ENCODE data around the gene APIP. TPM values are rescaled to one million over a fixed set of nuclear protein-coding genes. Genes with fewer than 3 reads are reported as not detected.

APIP gene
- total RNA-seq, 1 donor from 2014 or later, result 14.7 TPM

DNA sequence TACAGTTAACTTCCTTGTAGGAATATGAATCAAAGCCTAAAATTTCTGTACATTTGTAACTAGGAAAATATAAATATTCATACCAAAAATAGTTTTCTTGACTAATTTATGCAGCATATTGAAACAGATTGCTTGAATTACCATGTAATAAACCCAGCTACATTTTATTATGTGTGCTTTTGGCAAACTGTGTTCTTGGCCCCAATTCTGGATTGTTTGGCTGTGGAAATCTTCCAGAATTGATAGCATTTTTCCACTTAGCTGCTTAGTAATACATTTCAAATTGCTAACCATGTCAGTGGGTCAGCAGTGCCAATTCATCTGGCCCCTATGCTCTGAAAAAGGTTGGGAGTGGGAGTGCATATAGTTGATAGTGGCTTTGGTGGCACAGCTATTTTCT, 32.5 kb upstream of the APIP start:
- peaks cover 9% of the 10 kb centered on the region for H3K4me1 ChIP-seq
- H3K27ac ChIP-seq, result no peak overlapping the region
- no peak for TF ChIP-seq POLR2A (IDR thresholded peaks at IDR 0.05)
- no peak for TF ChIP-seq POLR2AphosphoS5 (IDR thresholded peaks at IDR 0.05; ENCODE audit: insufficient read depth in 1 of 2, low read depth in 1 of 2)
- TF ChIP-seq, protein P1, sequence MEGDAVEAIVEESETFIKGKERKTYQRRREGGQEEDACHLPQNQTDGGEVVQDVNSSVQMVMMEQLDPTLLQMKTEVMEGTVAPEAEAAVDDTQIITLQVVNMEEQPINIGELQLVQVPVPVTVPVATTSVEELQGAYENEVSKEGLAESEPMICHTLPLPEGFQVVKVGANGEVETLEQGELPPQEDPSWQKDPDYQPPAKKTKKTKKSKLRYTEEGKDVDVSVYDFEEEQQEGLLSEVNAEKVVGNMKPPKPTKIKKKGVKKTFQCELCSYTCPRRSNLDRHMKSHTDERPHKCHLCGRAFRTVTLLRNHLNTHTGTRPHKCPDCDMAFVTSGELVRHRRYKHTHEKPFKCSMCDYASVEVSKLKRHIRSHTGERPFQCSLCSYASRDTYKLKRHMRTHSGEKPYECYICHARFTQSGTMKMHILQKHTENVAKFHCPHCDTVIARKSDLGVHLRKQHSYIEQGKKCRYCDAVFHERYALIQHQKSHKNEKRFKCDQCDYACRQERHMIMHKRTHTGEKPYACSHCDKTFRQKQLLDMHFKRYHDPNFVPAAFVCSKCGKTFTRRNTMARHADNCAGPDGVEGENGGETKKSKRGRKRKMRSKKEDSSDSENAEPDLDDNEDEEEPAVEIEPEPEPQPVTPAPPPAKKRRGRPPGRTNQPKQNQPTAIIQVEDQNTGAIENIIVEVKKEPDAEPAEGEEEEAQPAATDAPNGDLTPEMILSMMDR (IDR thresholded peaks at IDR 0.05), result no peak
- intact Hi-C loops (cut with DNase I), result no loop called here
- H3K4me3 ChIP-seq, result no peak overlapping the region
- peaks cover 0 to 7% of the 10 kb centered on the region in 2 donors for H3K36me3 ChIP-seq
- DNase-seq (ENCODE audit: extremely low spot score in 2 of 2), result no peak
- no peaks in the 10 kb centered on the region for H3K9me3 ChIP-seq
- no peaks in the 10 kb centered on the region for H3K27me3 ChIP-seq

DNA sequence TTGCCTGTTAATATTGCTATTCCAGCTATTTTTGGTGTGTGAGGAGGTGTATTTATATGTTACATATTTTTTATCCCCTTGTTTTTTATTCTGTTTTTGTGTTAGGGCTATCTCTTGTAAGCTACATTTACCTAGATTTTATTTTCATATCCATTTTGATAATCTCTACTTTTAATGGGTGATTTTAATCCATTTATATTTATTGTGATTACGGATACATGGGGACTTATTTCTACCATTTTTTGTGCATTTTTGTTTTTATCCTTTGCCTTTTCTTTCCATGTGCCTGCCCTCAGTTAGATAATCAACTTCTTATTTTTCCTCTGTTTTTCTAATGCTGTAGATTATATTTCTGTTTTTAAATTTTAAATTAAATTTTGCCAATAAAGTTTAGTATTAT, 28.5 kb upstream of the APIP start:
- Histone ChIP-seq H3K36me3 (peaks cover 0 to 7% of the 10 kb centered on the region in 2 donors), H3K4me1 (peaks cover 9% of the 10 kb centered on the region), H3K9me3 (no peaks in the 10 kb centered on the region), H3K27me3 (no peaks in the 10 kb centered on the region), H3K4me3 (no peak overlapping the region), H3K27ac (no peak overlapping the region)
- intact Hi-C loops (cut with DNase I), result no loop called here
- DNase-seq (ENCODE audit: extremely low spot score in 2 of 2), result no peak
- TF ChIP-seq POLR2A (IDR thresholded peaks at IDR 0.05) (no peak), POLR2AphosphoS5 (IDR thresholded peaks at IDR 0.05; ENCODE audit: insufficient read depth in 1 of 2, low read depth in 1 of 2) (no peak)
- TF ChIP-seq, protein P1 (IDR thresholded peaks at IDR 0.05), result no peak

DNA sequence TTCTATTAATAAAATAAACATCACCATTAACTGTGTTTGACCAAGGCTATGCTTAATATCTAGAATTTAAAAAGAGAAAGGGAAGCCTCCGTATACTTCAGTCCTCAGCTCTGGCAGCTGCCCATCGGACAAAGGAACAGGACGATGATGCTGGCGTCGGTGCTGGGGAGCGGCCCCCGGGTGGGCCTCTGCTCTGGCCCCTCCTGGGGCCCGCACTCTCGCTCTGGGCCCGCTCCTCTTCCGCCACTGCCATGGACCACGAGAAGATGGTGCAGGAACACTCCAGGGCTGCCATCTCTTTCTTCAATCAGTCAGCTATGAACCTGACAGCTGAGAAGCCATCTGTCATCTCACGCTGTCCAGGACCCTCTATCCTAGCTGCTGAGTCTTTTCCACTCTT, 25.5 kb upstream of the APIP start:
- no peak overlapping the region for H3K4me3 ChIP-seq
- peaks cover 0 to 7% of the 10 kb centered on the region in 2 donors for H3K36me3 ChIP-seq
- no peaks in the 10 kb centered on the region for H3K9me3 ChIP-seq
- no peak for DNase-seq (ENCODE audit: extremely low spot score in 2 of 2)
- peaks cover 3% of the 10 kb centered on the region for H3K4me1 ChIP-seq
- no peak overlapping the region for H3K27ac ChIP-seq
- TF ChIP-seq POLR2A (IDR thresholded peaks at IDR 0.05), result no peak
- no peak for TF ChIP-seq POLR2AphosphoS5 (IDR thresholded peaks at IDR 0.05; ENCODE audit: insufficient read depth in 1 of 2, low read depth in 1 of 2)
- TF ChIP-seq, protein P1 (IDR thresholded peaks at IDR 0.05), result no peak
- H3K27me3 ChIP-seq, result no peaks in the 10 kb centered on the region
- intact Hi-C loops (cut with DNase I), result no loop called here

DNA sequence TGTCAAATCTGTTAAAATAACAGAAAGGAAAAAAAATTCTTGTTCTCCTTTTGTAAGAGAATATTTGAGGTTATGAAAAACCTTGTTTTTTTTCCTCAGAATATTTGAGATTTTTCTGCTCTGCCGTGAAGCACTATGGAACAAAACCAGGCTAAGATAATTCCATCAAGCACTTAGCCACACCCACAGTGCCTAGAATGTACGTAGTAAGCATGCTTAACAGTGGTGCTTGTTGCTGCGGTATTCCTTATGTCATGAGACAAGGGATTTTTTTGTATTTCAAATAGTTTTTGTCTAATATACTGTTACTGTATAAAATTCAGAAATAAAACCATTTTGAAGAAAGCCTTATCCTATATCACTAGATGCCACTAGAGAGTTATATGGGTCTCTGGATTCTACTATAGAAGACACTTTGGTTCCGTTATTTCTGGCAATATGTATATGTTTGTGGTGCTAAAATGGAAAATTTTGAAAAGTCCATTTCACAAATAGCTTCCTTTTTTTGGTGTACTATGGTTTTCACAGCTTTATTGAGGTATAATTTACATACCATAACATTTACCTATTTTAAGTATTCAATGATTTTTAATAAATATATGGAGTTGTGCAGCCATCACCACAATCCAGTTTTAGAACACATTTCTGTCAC, 24.0 kb upstream of the APIP start:
- TF ChIP-seq, protein P1 (IDR thresholded peaks at IDR 0.05), result no peak
- TF ChIP-seq POLR2AphosphoS5 (IDR thresholded peaks at IDR 0.05; ENCODE audit: insufficient read depth in 1 of 2, low read depth in 1 of 2), result no peak
- no peak for TF ChIP-seq POLR2A (IDR thresholded peaks at IDR 0.05)
- peaks cover 0 to 7% of the 10 kb centered on the region in 2 donors for H3K36me3 ChIP-seq
- no peak for DNase-seq (ENCODE audit: extremely low spot score in 2 of 2)
- no peaks in the 10 kb centered on the region for H3K4me1 ChIP-seq
- intact Hi-C loops (cut with DNase I), result no loop called here
- H3K27me3 ChIP-seq, result no peaks in the 10 kb centered on the region
- no peak overlapping the region for H3K4me3 ChIP-seq
- no peak overlapping the region for H3K27ac ChIP-seq
- H3K9me3 ChIP-seq, result no peaks in the 10 kb centered on the region

DNA sequence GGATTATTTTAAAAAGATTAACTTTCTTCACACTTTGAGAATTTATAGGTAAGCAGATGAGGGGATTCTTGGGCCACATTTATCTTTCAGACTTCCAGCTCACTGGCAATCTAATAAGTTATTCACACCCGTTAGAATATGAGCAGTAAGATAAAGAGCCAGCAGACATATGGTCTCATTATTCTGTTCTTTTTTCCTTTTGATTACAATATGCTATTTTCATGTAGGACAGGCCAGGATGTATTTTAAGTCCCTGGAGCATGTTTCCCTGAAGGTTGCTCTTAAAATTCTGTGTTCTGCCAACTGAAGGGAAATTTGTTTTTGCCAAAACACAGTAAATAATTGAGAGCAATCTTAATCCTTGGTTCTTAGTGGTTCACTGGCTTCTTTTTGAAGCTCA, 22.4 kb upstream of the APIP start:
- Histone ChIP-seq H3K4me3 (no peak overlapping the region), H3K36me3 (no peaks in the 10 kb centered on the region), H3K27me3 (no peaks in the 10 kb centered on the region), H3K4me1 (no peaks in the 10 kb centered on the region), H3K9me3 (no peaks in the 10 kb centered on the region), H3K27ac (no peak overlapping the region)
- TF ChIP-seq, protein P1 (IDR thresholded peaks at IDR 0.05), result no peak
- no peak for TF ChIP-seq POLR2A (IDR thresholded peaks at IDR 0.05)
- no peak for TF ChIP-seq POLR2AphosphoS5 (IDR thresholded peaks at IDR 0.05; ENCODE audit: insufficient read depth in 1 of 2, low read depth in 1 of 2)
- no peak for DNase-seq (ENCODE audit: extremely low spot score in 2 of 2)
- intact Hi-C loops (cut with DNase I), result no loop called here
